SU-DHL-6 (cell line): ENCODE results near the gene CYP24A1.

Experiments used
- EZH2phosphoT487 ChIP-seq: fragments of 200-600 bp; sonication (generic), shearing (Covaris generic); conservative IDR thresholded peaks from 2 replicates; pipeline ENCODE4 v1.6.1; 2018; ENCODE audit warnings: mild to moderate bottlenecking, antibody characterized with exemption, low read length, moderate library complexity, mixed read lengths
- TF ChIP-seq, protein P1 (sequence below): fragments of 200-600 bp; sonication (generic); IDR thresholded peaks from one replicate; pipeline ENCODE4 v1.5.1; 2017; ENCODE audit warnings: antibody characterized with exemption, mild to moderate bottlenecking, low read length, moderate library complexity; ENCODE audit not compliant: insufficient read depth, poor library complexity, severe bottlenecking

DNA sequence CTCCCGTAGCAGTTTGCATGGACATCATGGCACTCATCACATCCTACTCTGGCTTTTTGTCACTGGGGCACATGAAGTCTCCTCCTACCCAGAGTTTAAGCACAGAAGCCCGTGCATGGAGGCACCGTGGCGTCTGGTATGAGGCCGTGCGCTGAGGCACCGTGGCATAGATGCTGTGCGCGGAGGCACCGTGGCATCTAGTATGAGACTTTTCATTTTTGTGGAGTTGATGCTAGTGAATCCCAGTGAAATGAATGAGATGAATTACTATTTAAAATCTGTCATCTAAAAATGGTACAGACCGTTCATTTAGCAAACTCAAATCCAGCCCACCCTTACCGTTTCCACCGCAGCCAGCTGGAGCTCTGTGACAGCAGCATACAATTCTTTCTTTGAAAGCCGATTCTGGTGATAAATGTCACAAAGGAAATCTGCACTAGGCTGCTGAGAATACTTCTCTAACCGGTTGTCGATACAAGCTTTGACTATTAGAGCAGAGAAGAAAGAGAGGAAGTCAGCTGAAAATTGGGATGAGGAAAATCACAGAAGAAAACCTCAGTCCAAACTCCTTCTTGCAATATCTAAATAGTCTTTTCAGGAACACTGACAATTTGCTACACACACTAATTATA, 11.3 kb downstream of the CYP24A1 start:
- TF ChIP-seq, protein P1, sequence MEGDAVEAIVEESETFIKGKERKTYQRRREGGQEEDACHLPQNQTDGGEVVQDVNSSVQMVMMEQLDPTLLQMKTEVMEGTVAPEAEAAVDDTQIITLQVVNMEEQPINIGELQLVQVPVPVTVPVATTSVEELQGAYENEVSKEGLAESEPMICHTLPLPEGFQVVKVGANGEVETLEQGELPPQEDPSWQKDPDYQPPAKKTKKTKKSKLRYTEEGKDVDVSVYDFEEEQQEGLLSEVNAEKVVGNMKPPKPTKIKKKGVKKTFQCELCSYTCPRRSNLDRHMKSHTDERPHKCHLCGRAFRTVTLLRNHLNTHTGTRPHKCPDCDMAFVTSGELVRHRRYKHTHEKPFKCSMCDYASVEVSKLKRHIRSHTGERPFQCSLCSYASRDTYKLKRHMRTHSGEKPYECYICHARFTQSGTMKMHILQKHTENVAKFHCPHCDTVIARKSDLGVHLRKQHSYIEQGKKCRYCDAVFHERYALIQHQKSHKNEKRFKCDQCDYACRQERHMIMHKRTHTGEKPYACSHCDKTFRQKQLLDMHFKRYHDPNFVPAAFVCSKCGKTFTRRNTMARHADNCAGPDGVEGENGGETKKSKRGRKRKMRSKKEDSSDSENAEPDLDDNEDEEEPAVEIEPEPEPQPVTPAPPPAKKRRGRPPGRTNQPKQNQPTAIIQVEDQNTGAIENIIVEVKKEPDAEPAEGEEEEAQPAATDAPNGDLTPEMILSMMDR, result no peak
- TF ChIP-seq EZH2phosphoT487, result no peak
